H9 (cell line): ENCODE results near the gene LRRC8C. TPM values are rescaled to one million over a fixed set of nuclear protein-coding genes. Genes with fewer than 3 reads are reported as not detected.

Experiments
- DNase-seq: peaks from one replicate; pipeline ENCODE4 v3.0.0-alpha.2; 2017
- H2AFZ ChIP-seq: one replicate; pipeline ENCODE4 v1.6.1; 2013; ENCODE audit warnings: mild to moderate bottlenecking, low read length, control low read depth, moderate library complexity
- H2AK5ac ChIP-seq: 2 replicates; pipeline ENCODE4 v1.6.1; 2013; ENCODE audit warnings: low read length, control low read depth, mixed read lengths; ENCODE audit not compliant: insufficient read length
- H2BK120ac ChIP-seq: one replicate; pipeline ENCODE4 v1.6.1; 2013; ENCODE audit warnings: low read depth, mild to moderate bottlenecking, low read length, control low read depth, inconsistent platforms; ENCODE audit not compliant: poor library complexity, severe bottlenecking
- H2BK12ac ChIP-seq: 2 replicates; pipeline ENCODE4 v1.6.1; 2013; ENCODE audit warnings: low read length, control low read depth, mixed read lengths, low read depth; ENCODE audit not compliant: insufficient read length
- H2BK15ac ChIP-seq: 2 replicates; pipeline ENCODE4 v1.6.1; 2013; ENCODE audit warnings: low read depth, low read length, control low read depth
- H2BK20ac ChIP-seq: one replicate; pipeline ENCODE4 v1.6.1; 2013; ENCODE audit warnings: low read depth, mild to moderate bottlenecking, low read length, control low read depth, inconsistent platforms; ENCODE audit not compliant: poor library complexity, severe bottlenecking
- H2BK5ac ChIP-seq: 2 replicates; pipeline ENCODE4 v1.6.1; 2013; ENCODE audit warnings: low read length, control low read depth, mixed read lengths; ENCODE audit not compliant: insufficient read length
- H3K14ac ChIP-seq: 2 replicates; pipeline ENCODE4 v1.6.1; 2013; ENCODE audit warnings: low read length, control low read depth; ENCODE audit not compliant: insufficient read depth
- H3K18ac ChIP-seq: 2 replicates; pipeline ENCODE4 v1.6.1; 2013; ENCODE audit warnings: low read depth, mild to moderate bottlenecking, mixed read lengths, low read length, control low read depth; ENCODE audit not compliant: insufficient read length
- H3K23ac ChIP-seq: 2 replicates; pipeline ENCODE4 v1.6.1; 2013; ENCODE audit warnings: low read length, control low read depth, mixed read lengths, low read depth; ENCODE audit not compliant: insufficient read length
- H3K23me2 ChIP-seq: 2 replicates; pipeline ENCODE4 v1.6.1; 2013; ENCODE audit warnings: low read depth, mild to moderate bottlenecking, mixed read lengths, low read length, control low read depth; ENCODE audit not compliant: insufficient read length, poor library complexity, severe bottlenecking
- H3K27ac ChIP-seq: 2 replicates; pipeline ENCODE4 v1.5.1; 2013; ENCODE audit warnings: low read length, control low read depth, mixed read lengths, low read depth; ENCODE audit not compliant: insufficient read length
- H3K27me3 ChIP-seq: 2 replicates; pipeline ENCODE4 v1.6.1; 2013; ENCODE audit warnings: low read length, control low read depth, inconsistent platforms; ENCODE audit not compliant: insufficient read depth
- H3K4ac ChIP-seq: 2 replicates; pipeline ENCODE4 v1.6.1; 2013; ENCODE audit warnings: low read depth, mild to moderate bottlenecking, control low read depth, inconsistent platforms, low read length, moderate library complexity
- H3K4me1 ChIP-seq: 2 replicates; pipeline ENCODE4 v1.6.1; 2013; ENCODE audit warnings: low read length, control low read depth, inconsistent platforms; ENCODE audit not compliant: insufficient read depth
- H3K4me2 ChIP-seq: 2 replicates; pipeline ENCODE4 v1.6.1; 2013; ENCODE audit warnings: low read length, control low read depth, mixed read lengths; ENCODE audit not compliant: insufficient read length, insufficient read depth
- H3K56ac ChIP-seq: 2 replicates; pipeline ENCODE4 v1.6.1; 2013; ENCODE audit warnings: low read depth, mild to moderate bottlenecking, mixed read lengths, low read length, control low read depth; ENCODE audit not compliant: insufficient read length
- H3K79me1 ChIP-seq: 2 replicates; pipeline ENCODE4 v1.6.1; 2013; ENCODE audit warnings: low read depth, mild to moderate bottlenecking, moderate library complexity, low read length, control low read depth, inconsistent platforms; ENCODE audit not compliant: insufficient read depth, poor library complexity, severe bottlenecking
- H3K79me2 ChIP-seq: 2 replicates; pipeline ENCODE4 v1.6.1; 2013; ENCODE audit warnings: low read length, control low read depth, inconsistent platforms; ENCODE audit not compliant: insufficient read depth
- H3K9ac ChIP-seq: 2 replicates; pipeline ENCODE4 v1.6.1; 2013; ENCODE audit warnings: low read length, control low read depth, mixed read lengths; ENCODE audit not compliant: insufficient read length; ENCODE audit errors: extremely low read depth
- H3K9me3 ChIP-seq: one replicate; pipeline ENCODE4 v1.6.1; 2013; ENCODE audit warnings: low read depth, low read length, inconsistent platforms; ENCODE audit not compliant: control insufficient read depth
- H3T11ph ChIP-seq: one replicate; pipeline ENCODE4 v1.6.1; 2013; ENCODE audit warnings: mild to moderate bottlenecking, low read length, control low read depth, inconsistent platforms
- H4K20me1 ChIP-seq: one replicate; pipeline ENCODE4 v1.6.1; 2013; ENCODE audit not compliant: control insufficient read depth, insufficient read length, insufficient read depth
- H4K5ac ChIP-seq: 2 replicates; pipeline ENCODE4 v1.6.1; 2013; ENCODE audit warnings: low read depth, mild to moderate bottlenecking, mixed read lengths, low read length, control low read depth; ENCODE audit not compliant: insufficient read length
- H4K8ac ChIP-seq: replicated peaks from 2 replicates; pipeline ENCODE4 v1.6.1; 2013; ENCODE audit warnings: low read length, control low read depth, mixed read lengths, low read depth; ENCODE audit not compliant: insufficient read length
- H4K91ac ChIP-seq: 2 replicates; pipeline ENCODE4 v1.6.1; 2013; ENCODE audit warnings: low read depth, mild to moderate bottlenecking, moderate library complexity, mixed read lengths, low read length, control low read depth; ENCODE audit not compliant: insufficient read length
- H3K27ac Mint-ChIP-seq, 3 experiments: 2 replicates in 2 of 3; 3 replicates in 1 of 3; pipeline ENCODE4 v1.8.0; 2020 to 2021; ENCODE audit warnings: mixed read lengths in 3 of 3, mild to moderate bottlenecking in 1 of 3, moderate library complexity in 1 of 3
- H3K27me3 Mint-ChIP-seq: 2 replicates; pipeline ENCODE4 v1.8.0; 2021; ENCODE audit warnings: low read depth, mild to moderate bottlenecking, moderate library complexity, mixed read lengths
- H3K36me3 Mint-ChIP-seq, 3 experiments: 2 replicates in 2 of 3; 3 replicates in 1 of 3; pipeline ENCODE4 v1.8.0; 2020 to 2021; ENCODE audit warnings: low read depth in 3 of 3, mixed read lengths in 3 of 3; ENCODE audit not compliant: insufficient read depth in 1 of 3
- H3K4me1 Mint-ChIP-seq, 2 experiments: 2 replicates each; pipeline ENCODE4 v1.8.0; 2020; ENCODE audit warnings: mixed read lengths in 2 of 2
- H3K4me3 Mint-ChIP-seq, 2 experiments: 2 replicates in 1 of 2; 3 replicates in 1 of 2; pipeline ENCODE4 v1.8.0; 2020 to 2021; ENCODE audit warnings: mild to moderate bottlenecking in 2 of 2, mixed read lengths in 2 of 2, moderate library complexity in 1 of 2
- H3K9me3 Mint-ChIP-seq, 2 experiments: 2 replicates in 1 of 2; 3 replicates in 1 of 2; pipeline ENCODE4 v1.8.0; 2020; ENCODE audit warnings: mild to moderate bottlenecking in 2 of 2, mixed read lengths in 2 of 2, moderate library complexity in 1 of 2
- CTCF ChIP-seq: fragments of 200-600 bp; sonication (generic); conservative IDR thresholded peaks from 3 replicates; pipeline ENCODE4 v1.8.0; 2021; ENCODE audit warnings: antibody characterized with exemption, mild to moderate bottlenecking
- WGBS: extraction: QIAGEN DNeasy Blood & Tissue Kit; methylation state at CpG from one replicate; pipeline ENCODE4 v1.1.7; 2013; ENCODE audit warnings: missing lambda C conversion rate, low lambda C conversion rate, mixed read lengths; ENCODE audit not compliant: insufficient read length; ENCODE audit errors: extremely low coverage; 5-methylcytosine and 5-hydroxymethylcytosine counted together
- total RNA-seq: library from RNA; stranded (reverse); gene quantifications from 2 replicates; pipeline ENCODE4 v1.2.1, GENCODE V29; 2021

The LRRC8C gene
- total RNA-seq, 1 experiment from 2014 or later, result 1.9 TPM

GRCh38 chr1:89692601-89693521, 59.9 kb downstream of the LRRC8C start:
- Histone ChIP-seq H2BK20ac (no peak overlapping the region), H4K20me1 (no peaks in the 10 kb centered on the region), H3K4ac (no peak overlapping the region), H3K4me1 (peaks cover 3% of the 10 kb centered on the region; the same call in 1 of the 2 replicates), H2BK5ac (no peak overlapping the region), H4K91ac (no peak overlapping the region), H4K8ac (no peak overlapping the region), H2BK120ac (no peak overlapping the region), H3K27ac (no peak overlapping the region), H2BK15ac (no peak overlapping the region), H3T11ph (no peak overlapping the region), H4K5ac (no peak overlapping the region), H3K23ac (no peak overlapping the region), H3K79me2 (no peaks in the 10 kb centered on the region), H3K9me3 (no peaks in the 10 kb centered on the region), H3K9ac (no peak overlapping the region), H3K56ac (no peak overlapping the region), H3K23me2 (no peaks in the 10 kb centered on the region), H2AFZ (no peak overlapping the region), H2AK5ac (no peak overlapping the region), H3K79me1 (no peaks in the 10 kb centered on the region), H3K18ac (no peak overlapping the region), H3K27me3 (no peaks in the 10 kb centered on the region), H2BK12ac (no peak overlapping the region), H3K4me2 (no peak overlapping the region), H3K14ac (no peak overlapping the region)
- no peak overlapping the region for H3K4me3 Mint-ChIP-seq
- TF ChIP-seq CTCF, result no peak
- no peak overlapping the region for H3K27ac Mint-ChIP-seq
- WGBS, result no CpG with 5 or more reads among the region's 4 CpGs
- H3K27me3 Mint-ChIP-seq, result no peaks in the 10 kb centered on the region
- no peaks in the 10 kb centered on the region for H3K36me3 Mint-ChIP-seq
- peaks cover 7 to 8% of the 10 kb centered on the region in 2 experiments for H3K4me1 Mint-ChIP-seq
- DNase-seq, result no peak
- no peaks in the 10 kb centered on the region for H3K9me3 Mint-ChIP-seq
